ENCODE data around the gene ZNF429.

DNA sequence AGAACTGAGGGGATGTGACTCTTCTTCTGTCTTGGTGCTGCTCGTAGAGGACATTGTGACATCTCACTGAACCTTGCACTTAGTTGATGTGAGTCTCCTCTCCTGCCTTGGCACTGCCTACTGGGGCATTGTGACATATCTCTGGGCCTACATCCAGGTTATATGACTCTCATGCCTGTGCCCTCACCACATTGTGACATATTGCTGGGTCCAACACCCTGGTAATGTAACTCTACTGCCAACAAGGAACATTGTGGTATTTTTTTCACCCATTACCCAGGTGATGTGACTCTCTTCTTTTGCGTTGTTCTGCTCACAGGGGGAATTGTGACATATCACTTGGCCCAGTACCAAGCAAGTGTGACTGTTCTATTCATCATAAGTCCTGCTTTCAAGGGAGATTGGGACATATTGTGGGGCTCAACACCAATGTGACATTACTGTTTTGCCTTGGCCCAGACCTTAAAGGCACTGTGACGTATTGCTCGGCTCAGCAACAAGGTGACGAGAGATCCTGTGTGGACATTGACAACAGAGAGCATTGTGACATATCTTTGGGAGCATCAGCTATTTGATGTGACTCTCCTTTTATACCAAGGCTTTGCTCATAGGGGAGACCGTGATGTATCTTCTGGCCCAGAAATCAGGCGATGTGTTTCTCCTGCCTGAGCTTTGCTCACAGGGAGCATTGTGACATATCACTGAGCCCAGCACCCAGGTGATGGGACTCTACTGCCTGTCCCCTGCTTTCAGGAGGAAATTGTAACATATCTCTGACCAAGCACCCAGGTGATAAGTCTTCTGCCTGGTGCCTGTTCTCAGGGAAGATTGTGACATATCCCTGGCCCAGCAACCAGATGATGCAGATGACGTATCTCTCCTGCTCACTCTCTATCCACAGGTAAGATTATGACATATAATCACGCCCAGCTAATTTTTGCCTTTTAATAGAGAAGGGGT lies 12.2 kb upstream of the ZNF429 start:
- TF ChIP-seq ZC3H10 (CRISPR knock-in tag; IDR thresholded peaks at IDR 0.05) (no peak), RARB (CRISPR knock-in tag; IDR thresholded peaks at IDR 0.05) (no peak), ZNF8 (CRISPR knock-in tag; IDR thresholded peaks at IDR 0.05) (no peak), ESRRG (CRISPR knock-in tag; IDR thresholded peaks at IDR 0.05) (no peak), ZFP30 (CRISPR knock-in tag; IDR thresholded peaks at IDR 0.05) (no peak), TOX (CRISPR knock-in tag; IDR thresholded peaks at IDR 0.05; ENCODE audit: borderline replicate concordance) (no peak)
- TF ChIP-seq, protein P1, sequence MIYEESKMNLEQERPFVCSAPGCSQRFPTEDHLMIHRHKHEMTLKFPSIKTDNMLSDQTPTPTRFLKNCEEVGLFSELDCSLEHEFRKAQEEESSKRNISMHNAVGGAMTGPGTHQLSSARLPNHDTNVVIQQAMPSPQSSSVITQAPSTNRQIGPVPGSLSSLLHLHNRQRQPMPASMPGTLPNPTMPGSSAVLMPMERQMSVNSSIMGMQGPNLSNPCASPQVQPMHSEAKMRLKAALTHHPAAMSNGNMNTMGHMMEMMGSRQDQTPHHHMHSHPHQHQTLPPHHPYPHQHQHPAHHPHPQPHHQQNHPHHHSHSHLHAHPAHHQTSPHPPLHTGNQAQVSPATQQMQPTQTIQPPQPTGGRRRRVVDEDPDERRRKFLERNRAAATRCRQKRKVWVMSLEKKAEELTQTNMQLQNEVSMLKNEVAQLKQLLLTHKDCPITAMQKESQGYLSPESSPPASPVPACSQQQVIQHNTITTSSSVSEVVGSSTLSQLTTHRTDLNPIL (CRISPR knock-in tag; IDR thresholded peaks at IDR 0.05; ENCODE audit: low read depth), result no peak
- TF ChIP-seq, protein P2, sequence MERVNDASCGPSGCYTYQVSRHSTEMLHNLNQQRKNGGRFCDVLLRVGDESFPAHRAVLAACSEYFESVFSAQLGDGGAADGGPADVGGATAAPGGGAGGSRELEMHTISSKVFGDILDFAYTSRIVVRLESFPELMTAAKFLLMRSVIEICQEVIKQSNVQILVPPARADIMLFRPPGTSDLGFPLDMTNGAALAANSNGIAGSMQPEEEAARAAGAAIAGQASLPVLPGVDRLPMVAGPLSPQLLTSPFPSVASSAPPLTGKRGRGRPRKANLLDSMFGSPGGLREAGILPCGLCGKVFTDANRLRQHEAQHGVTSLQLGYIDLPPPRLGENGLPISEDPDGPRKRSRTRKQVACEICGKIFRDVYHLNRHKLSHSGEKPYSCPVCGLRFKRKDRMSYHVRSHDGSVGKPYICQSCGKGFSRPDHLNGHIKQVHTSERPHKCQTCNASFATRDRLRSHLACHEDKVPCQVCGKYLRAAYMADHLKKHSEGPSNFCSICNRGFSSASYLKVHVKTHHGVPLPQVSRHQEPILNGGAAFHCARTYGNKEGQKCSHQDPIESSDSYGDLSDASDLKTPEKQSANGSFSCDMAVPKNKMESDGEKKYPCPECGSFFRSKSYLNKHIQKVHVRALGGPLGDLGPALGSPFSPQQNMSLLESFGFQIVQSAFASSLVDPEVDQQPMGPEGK (CRISPR knock-in tag; IDR thresholded peaks at IDR 0.05; ENCODE audit: borderline replicate concordance), result no peak
